ENCODE data around the gene SLC16A5. TPM values are rescaled to one million over a fixed set of nuclear protein-coding genes. Genes with fewer than 3 reads are reported as not detected.

The SLC16A5 gene
- total RNA-seq, 2 experiments from 2014 or later, result 9.2 to 11.0 TPM

DNA sequence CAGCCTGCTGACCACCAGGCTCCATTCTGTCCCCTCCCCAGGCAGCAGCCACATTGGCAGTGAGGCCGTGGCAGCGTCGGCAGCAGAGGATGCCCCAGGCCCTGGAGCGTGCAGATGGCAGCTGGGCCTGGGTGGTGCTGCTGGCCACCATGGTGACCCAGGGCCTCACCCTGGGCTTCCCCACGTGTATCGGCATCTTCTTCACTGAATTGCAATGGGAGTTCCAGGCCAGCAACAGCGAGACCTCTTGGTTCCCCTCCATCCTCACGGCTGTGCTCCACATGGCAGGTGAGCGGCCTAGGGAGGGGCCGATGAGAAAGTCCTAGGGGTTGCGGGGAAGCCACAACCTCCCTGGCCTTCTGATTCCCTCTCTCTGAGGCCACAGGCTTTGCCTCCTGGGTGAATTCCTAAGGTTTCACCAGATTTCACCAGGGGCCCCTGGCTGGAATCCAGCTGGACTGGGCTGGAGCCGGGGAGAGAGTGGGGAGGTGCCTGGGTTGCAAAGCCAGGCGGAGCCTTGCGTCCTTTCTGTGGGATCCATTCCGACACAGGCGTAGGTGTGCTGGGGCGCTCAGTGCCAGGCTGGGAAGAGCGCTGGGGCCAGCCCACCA, 5.9 kb downstream of the SLC16A5 start:
- Mint-ChIP-seq H3K36me3 (ENCODE audit: low read depth) (no peaks in the 10 kb centered on the region), H3K27me3 (no peaks in the 10 kb centered on the region), H3K9me3 (no peaks in the 10 kb centered on the region), H3K27ac (no peak overlapping the region), H3K4me3 (no peak overlapping the region), H3K4me1 (ENCODE audit: low read depth) (peaks cover 28% of the 10 kb centered on the region)
- H3K27ac ChIP-seq (ENCODE audit: low read depth in 1 of 2, low read length in 2 of 2), result no peak overlapping the region
- H3K4me1 ChIP-seq (ENCODE audit: insufficient read depth, low read length), result peaks cover 20% of the 10 kb centered on the region
- no peak for DNase-seq
- no peak overlapping the region for H3K4me3 ChIP-seq (ENCODE audit: low read length)
- CTCF ChIA-PET, result no interaction called here
- H3K27me3 ChIP-seq (ENCODE audit: control insufficient read depth in 1 of 2, insufficient read depth in 2 of 2, low read length in 2 of 2), result no peaks in the 10 kb centered on the region
- TF ChIP-seq CTCF (IDR thresholded peaks at IDR 0.05), result no peak
- intact Hi-C loops (cut with DNase I, micrococcal nuclease), result no loop called here
- peaks cover 4% of the 10 kb centered on the region for H3K36me3 ChIP-seq (ENCODE audit: insufficient read depth, low read length)
- H3K9me3 ChIP-seq (ENCODE audit: control insufficient read depth in 1 of 2, insufficient read depth in 1 of 2, low read length in 2 of 2), result peaks cover 0 to 4% of the 10 kb centered on the region in 2 experiments
- no peak for ATAC-seq (ENCODE audit: poor library complexity)
- POLR2A ChIA-PET, result no interaction called here

- CTCF ChIA-PET, result no interaction called here
- POLR2A ChIA-PET, result no interaction called here
- no peak for TF ChIP-seq CTCF (IDR thresholded peaks at IDR 0.05)
These were observed 7.2 kb downstream of the SLC16A5 start for GRCh38 chr17:75094871-75095399.

GRCh38 chr17:75096082-75096625, 8.4 kb downstream of the SLC16A5 start:
- DNase-seq (peak in 2 of 14 experiments; percentile 64 to 73), ATAC-seq (ENCODE audit: poor library complexity) (no peak)
- Mint-ChIP-seq H3K4me1 (ENCODE audit: low read depth) (peaks cover 5% of the 10 kb centered on the region), H3K36me3 (ENCODE audit: low read depth) (no peaks in the 10 kb centered on the region), H3K27ac (no peak overlapping the region), H3K9me3 (no peaks in the 10 kb centered on the region), H3K4me3 (no peak overlapping the region), H3K27me3 (no peaks in the 10 kb centered on the region)
- Histone ChIP-seq H3K27me3 (ENCODE audit: control insufficient read depth in 1 of 2, insufficient read depth in 2 of 2, low read length in 2 of 2) (no peaks in the 10 kb centered on the region), H3K36me3 (ENCODE audit: insufficient read depth, low read length) (peaks cover 11% of the 10 kb centered on the region), H3K9me3 (ENCODE audit: control insufficient read depth in 1 of 2, insufficient read depth in 1 of 2, low read length in 2 of 2) (peaks cover 0 to 4% of the 10 kb centered on the region in 2 experiments), H3K4me3 (ENCODE audit: low read length) (no peak overlapping the region), H3K27ac (ENCODE audit: low read depth in 1 of 2, low read length in 2 of 2) (no peak overlapping the region), H3K4me1 (ENCODE audit: insufficient read depth, low read length) (peaks cover 4% of the 10 kb centered on the region)
- ChIA-PET CTCF (no interaction called here), POLR2A (no interaction called here)
- intact Hi-C loops (cut with DNase I, micrococcal nuclease), result no loop called here
- TF ChIP-seq CTCF (IDR thresholded peaks at IDR 0.05), result no peak

More at GRCh38 chr17:75094871-75095399, 7.2 kb downstream of the SLC16A5 start:
- Mint-ChIP-seq H3K9me3 (no peaks in the 10 kb centered on the region), H3K4me3 (no peak overlapping the region), H3K27me3 (no peaks in the 10 kb centered on the region), H3K36me3 (ENCODE audit: low read depth) (no peaks in the 10 kb centered on the region), H3K4me1 (ENCODE audit: low read depth) (peaks cover 15% of the 10 kb centered on the region), H3K27ac (no peak overlapping the region)
- H3K36me3 ChIP-seq (ENCODE audit: insufficient read depth, low read length), result peaks cover 7% of the 10 kb centered on the region
- peaks cover 7% of the 10 kb centered on the region for H3K4me1 ChIP-seq (ENCODE audit: insufficient read depth, low read length)
- intact Hi-C loops (cut with DNase I, micrococcal nuclease), result no loop called here
- peaks cover 0 to 4% of the 10 kb centered on the region in 2 experiments for H3K9me3 ChIP-seq (ENCODE audit: control insufficient read depth in 1 of 2, insufficient read depth in 1 of 2, low read length in 2 of 2)
- H3K4me3 ChIP-seq (ENCODE audit: low read length), result no peak overlapping the region
- no peak overlapping the region for H3K27ac ChIP-seq (ENCODE audit: low read depth in 1 of 2, low read length in 2 of 2)
- no peak for ATAC-seq (ENCODE audit: poor library complexity)
- H3K27me3 ChIP-seq (ENCODE audit: control insufficient read depth in 1 of 2, insufficient read depth in 2 of 2, low read length in 2 of 2), result no peaks in the 10 kb centered on the region
- DNase-seq, result no peak

Data from CD4-positive, alpha-beta T cell (primary cell).